ENCODE data around the gene CYP4F11. TPM values are rescaled to one million over a fixed set of nuclear protein-coding genes. Genes with fewer than 3 reads are reported as not detected.
"Not testable (repeated sequence)": the region's sequence is repeated elsewhere in the genome, so short reads cannot be mapped to it uniquely, and the experiment has no call there.

Gene CYP4F11
- total RNA-seq, 2 donors from 2014 or later = 12.7 to 20.8 TPM

DNA sequence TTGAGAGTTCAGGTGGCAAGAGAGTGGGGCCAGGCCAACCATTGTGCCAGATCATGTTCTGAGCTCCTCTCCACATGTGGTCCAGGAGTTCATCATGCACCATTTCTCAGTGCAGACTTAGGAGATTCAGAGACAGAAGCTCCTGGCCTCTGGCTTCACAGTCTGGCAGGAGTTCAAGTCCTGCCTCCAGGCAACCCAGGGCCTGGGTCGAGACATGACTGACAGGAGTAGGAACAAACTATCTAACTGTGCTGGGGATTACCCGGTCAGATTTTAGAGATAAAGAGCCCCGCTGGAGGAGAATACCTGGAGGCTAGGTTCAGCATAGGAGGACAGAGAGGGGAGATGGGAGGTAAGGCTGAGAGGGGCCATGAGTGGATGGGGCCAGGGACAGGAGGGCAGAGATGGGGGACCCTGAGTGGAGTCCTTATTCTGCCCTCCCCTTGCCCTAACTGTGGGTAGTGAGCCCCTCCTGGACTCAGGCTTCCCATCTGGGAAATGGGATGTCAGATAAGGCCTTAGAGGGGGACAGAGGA, 906 bp upstream of the CYP4F11 start:
- H3K27me3 ChIP-seq (replicated peaks; ENCODE audit: insufficient read depth) = no peaks in the 10 kb centered on the region
- TF ChIP-seq POLR2AphosphoS5 (IDR thresholded peaks at IDR 0.05) (no peak), POLR2A (IDR thresholded peaks at IDR 0.05) (no peak)
- H3K27ac ChIP-seq = peak overlapping the region; percentile 59 to 84
- H3K4me1 ChIP-seq (replicated peaks) = no peaks in the 10 kb centered on the region
- no peak overlapping the region for H3K4me3 ChIP-seq
- intact Hi-C loops (cut with DNase I) = no loop called here
- no peak for DNase-seq (ENCODE audit: low spot score)
- H3K36me3 ChIP-seq = no peaks in the 10 kb centered on the region
- no peaks in the 10 kb centered on the region for H3K9me3 ChIP-seq
- 48% methylated on average over 3 of the region's 3 CpGs for WGBS

GRCh38 chr19:15933761-15934331, 483 bp downstream of the CYP4F11 start:
- H3K9me3 ChIP-seq; intact Hi-C loops (cut with DNase I); H3K4me1 ChIP-seq (replicated peaks); H3K36me3 ChIP-seq; H3K4me3 ChIP-seq; H3K27me3 ChIP-seq (replicated peaks; ENCODE audit: insufficient read depth): not testable (repeated sequence)
- peak; percentile 48 for DNase-seq (ENCODE audit: low spot score)
- peak overlapping the region; percentile 59 to 84 for H3K27ac ChIP-seq
- WGBS = 81% methylated on average over 11 of the region's 12 CpGs

DNA sequence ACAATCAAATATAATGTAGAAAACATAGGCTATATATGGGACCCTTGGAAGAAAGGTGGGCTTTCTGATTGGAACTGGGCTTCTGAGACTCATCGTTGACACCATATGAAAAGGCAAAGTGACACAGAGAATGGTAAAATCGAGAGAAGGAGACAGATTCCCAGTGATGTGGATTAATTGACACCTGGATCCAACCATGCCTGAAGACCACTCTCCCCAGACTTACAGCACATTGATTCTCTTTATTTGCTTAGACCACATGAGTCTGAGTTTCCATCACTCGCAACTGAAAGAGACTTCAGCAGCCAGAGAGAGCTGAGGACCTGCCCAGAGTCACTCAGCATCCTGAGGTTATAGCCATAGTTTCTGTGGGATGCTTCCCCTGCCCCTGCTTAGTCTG, 6.0 kb downstream of the CYP4F11 start:
- intact Hi-C loops (cut with DNase I) = no loop called here
- Histone ChIP-seq H3K27ac (no peak overlapping the region), H3K9me3 (no peaks in the 10 kb centered on the region), H3K27me3 (replicated peaks; ENCODE audit: insufficient read depth) (no peaks in the 10 kb centered on the region), H3K4me1 (replicated peaks) (no peaks in the 10 kb centered on the region), H3K4me3 (no peak overlapping the region), H3K36me3 (no peaks in the 10 kb centered on the region)
- WGBS = 80% methylated on average over 3 of the region's 3 CpGs
- DNase-seq (ENCODE audit: low spot score) = no peak
- TF ChIP-seq POLR2AphosphoS5 (IDR thresholded peaks at IDR 0.05) (no peak), CTCF (IDR thresholded peaks at IDR 0.05) (no peak), POLR2A (IDR thresholded peaks at IDR 0.05) (no peak)

DNA sequence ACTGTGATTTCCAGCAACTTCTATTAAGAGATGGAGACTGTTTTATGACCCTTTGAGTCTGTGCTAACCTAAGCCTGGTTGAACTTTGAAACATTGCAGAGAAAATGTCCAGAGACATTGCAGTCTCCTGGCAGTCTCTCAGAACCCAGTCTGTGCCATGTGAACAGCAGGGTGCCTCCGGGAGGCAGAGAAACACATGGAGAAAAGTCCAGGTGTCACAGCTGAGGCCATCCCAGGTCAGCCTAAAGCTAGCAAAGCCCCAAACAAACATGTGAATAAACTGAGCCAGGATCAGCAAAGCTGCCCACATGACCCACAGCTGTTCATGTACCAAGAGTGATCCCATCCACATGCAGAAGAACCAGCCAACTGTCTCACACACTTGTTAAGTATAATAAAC, 7.8 kb downstream of the CYP4F11 start:
- no peaks in the 10 kb centered on the region for H3K4me1 ChIP-seq (replicated peaks)
- no peaks in the 10 kb centered on the region for H3K9me3 ChIP-seq
- no peaks in the 10 kb centered on the region for H3K27me3 ChIP-seq (replicated peaks; ENCODE audit: insufficient read depth)
- no peak overlapping the region for H3K27ac ChIP-seq
- no peak overlapping the region for H3K4me3 ChIP-seq
- H3K36me3 ChIP-seq = no peaks in the 10 kb centered on the region
- TF ChIP-seq CTCF (IDR thresholded peaks at IDR 0.05) (no peak), POLR2A (IDR thresholded peaks at IDR 0.05) (no peak), POLR2AphosphoS5 (IDR thresholded peaks at IDR 0.05) (no peak)
- intact Hi-C loops (cut with DNase I) = no loop called here
- WGBS = 81% methylated on average over 1 of the region's 1 CpG
- DNase-seq (ENCODE audit: low spot score) = no peak

DNA sequence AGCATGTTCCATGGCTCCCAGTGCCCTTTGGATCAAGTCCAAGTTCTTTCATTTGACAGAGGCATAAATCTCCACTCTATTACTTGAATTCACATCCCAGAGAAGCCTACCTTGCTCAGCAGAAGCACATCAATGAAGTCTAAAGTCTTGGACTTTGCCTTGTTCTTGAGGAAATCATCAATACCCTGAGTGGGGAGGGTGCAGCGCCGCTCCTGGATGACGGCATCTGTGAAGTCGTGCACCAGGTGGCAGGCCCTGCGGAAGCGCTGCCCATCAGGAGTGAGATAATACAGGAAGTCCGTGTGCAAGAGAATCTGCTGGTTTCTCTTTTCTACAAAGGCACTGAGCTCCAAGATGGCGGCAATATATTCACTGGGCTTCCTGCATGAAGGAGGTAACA, 10.6 kb downstream of the CYP4F11 start:
- WGBS = 76% methylated on average over 8 of the region's 8 CpGs
- Histone ChIP-seq H3K9me3 (no peaks in the 10 kb centered on the region), H3K27ac (no peak overlapping the region), H3K36me3 (no peaks in the 10 kb centered on the region), H3K27me3 (replicated peaks; ENCODE audit: insufficient read depth) (no peaks in the 10 kb centered on the region), H3K4me3 (no peak overlapping the region), H3K4me1 (replicated peaks) (no peaks in the 10 kb centered on the region)
- no peak for DNase-seq (ENCODE audit: low spot score)
- no peak for TF ChIP-seq CTCF (IDR thresholded peaks at IDR 0.05)
- no peak for TF ChIP-seq POLR2A (IDR thresholded peaks at IDR 0.05)
- no peak for TF ChIP-seq POLR2AphosphoS5 (IDR thresholded peaks at IDR 0.05)
- intact Hi-C loops (cut with DNase I) = no loop called here

DNA sequence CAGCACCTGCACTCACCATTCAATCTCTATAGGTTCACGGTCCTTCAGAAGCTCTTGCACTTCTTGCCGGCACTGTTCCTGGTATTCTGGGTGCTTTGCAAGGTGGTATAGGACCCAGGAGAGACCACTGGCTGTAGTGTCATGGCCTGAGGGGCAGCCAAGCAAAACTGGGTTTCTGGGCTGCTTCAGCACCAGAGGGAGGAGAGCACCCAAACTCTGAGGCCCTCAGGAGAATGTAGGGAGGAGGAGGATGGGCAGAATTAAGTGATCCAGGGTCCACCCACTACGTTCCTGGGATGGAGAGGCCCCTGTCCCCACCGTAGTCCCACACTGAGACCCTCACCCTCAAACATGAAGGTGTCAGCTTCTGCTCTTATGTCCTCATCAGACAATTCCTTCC, 12.3 kb downstream of the CYP4F11 start:
- 81% methylated on average over 4 of the region's 4 CpGs for WGBS
- no peaks in the 10 kb centered on the region for H3K4me1 ChIP-seq (replicated peaks)
- H3K4me3 ChIP-seq = no peak overlapping the region
- TF ChIP-seq POLR2A (IDR thresholded peaks at IDR 0.05) = no peak
- TF ChIP-seq CTCF (IDR thresholded peaks at IDR 0.05) = no peak
- no peak for TF ChIP-seq POLR2AphosphoS5 (IDR thresholded peaks at IDR 0.05)
- intact Hi-C loops (cut with DNase I) = no loop called here
- H3K36me3 ChIP-seq = no peaks in the 10 kb centered on the region
- no peak for DNase-seq (ENCODE audit: low spot score)
- no peaks in the 10 kb centered on the region for H3K9me3 ChIP-seq
- H3K27me3 ChIP-seq (replicated peaks; ENCODE audit: insufficient read depth) = no peaks in the 10 kb centered on the region
- H3K27ac ChIP-seq = no peak overlapping the region

Measured in prostate gland (tissue), 2 donors.